MM.1S (cell line): Measurements from ENCODE around the gene KLHL3.

ENCODE experiments used
- DNase-seq: peaks from one replicate; pipeline ENCODE4 v3.0.0-alpha.2; 2015
- H2AFZ ChIP-seq: fragments of 300-600 bp; sonication (generic); 2 replicates; pipeline ENCODE4 v1.6.0; 2016; ENCODE audit warnings: antibody characterized with exemption, low read length
- H3F3A ChIP-seq: fragments of 300-600 bp; sonication (generic); 2 replicates; pipeline ENCODE4 v1.6.1; 2016; ENCODE audit warnings: mild to moderate bottlenecking, antibody characterized with exemption, low read length, moderate library complexity, mixed read lengths; ENCODE audit not compliant: insufficient read depth
- H3K27ac ChIP-seq: fragments of 300-600 bp; sonication (generic); 2 replicates; pipeline ENCODE4 v1.5.1; 2016; ENCODE audit warnings: mild to moderate bottlenecking, low read length
- H3K27me3 ChIP-seq: fragments of 300-600 bp; sonication (generic); replicated peaks from 2 replicates; pipeline ENCODE4 v1.6.0; 2016; ENCODE audit warnings: low read length; ENCODE audit not compliant: insufficient read depth
- H3K36me3 ChIP-seq: fragments of 300-600 bp; sonication (generic); replicated peaks from 2 replicates; pipeline ENCODE4 v1.6.1; 2016; ENCODE audit warnings: mild to moderate bottlenecking, low read length, mixed read lengths; ENCODE audit not compliant: insufficient read depth
- H3K4me1 ChIP-seq: fragments of 300-600 bp; sonication (generic); 2 replicates; pipeline ENCODE4 v1.6.1; 2016; ENCODE audit warnings: low read length, mixed read lengths
- H3K4me2 ChIP-seq: fragments of 300-600 bp; sonication (generic); 2 replicates; pipeline ENCODE4 v1.6.0; 2016; ENCODE audit warnings: low read depth, low read length
- H3K4me3 ChIP-seq: fragments of 300-600 bp; sonication (generic); 2 replicates; pipeline ENCODE4 v1.5.1; 2016; ENCODE audit warnings: low read length, mixed read lengths
- H3K79me2 ChIP-seq: fragments of 300-600 bp; sonication (generic); 2 replicates; pipeline ENCODE4 v1.6.1; 2016; ENCODE audit warnings: mixed run types, low read length, mixed read lengths
- H3K9ac ChIP-seq: fragments of 300-600 bp; sonication (generic); 2 replicates; pipeline ENCODE4 v1.6.1; 2016; ENCODE audit warnings: low read length, mixed read lengths
- H3K9me2 ChIP-seq: fragments of 300-600 bp; sonication (generic); replicated peaks from 2 replicates; pipeline ENCODE4 v1.6.1; 2016; ENCODE audit warnings: mild to moderate bottlenecking, low read length, mixed read lengths; ENCODE audit not compliant: insufficient read depth
- H3K9me3 ChIP-seq: fragments of 300-600 bp; sonication (generic); replicated peaks from 2 replicates; pipeline ENCODE4 v1.6.1; 2016; ENCODE audit warnings: mild to moderate bottlenecking, low read length, mixed read lengths; ENCODE audit not compliant: insufficient read depth
- H4K20me1 ChIP-seq: fragments of 300-600 bp; sonication (generic); 2 replicates; pipeline ENCODE4 v1.6.1; 2016; ENCODE audit warnings: mild to moderate bottlenecking, low read length, moderate library complexity, mixed read lengths; ENCODE audit not compliant: insufficient read depth
- EZH2 ChIP-seq: fragments of 300-600 bp; sonication (generic); optimal IDR thresholded peaks from 2 replicates; pipeline ENCODE3; 2017; ENCODE audit warnings: low read depth, mild to moderate bottlenecking, antibody characterized with exemption, low read length, mixed read lengths
- EZH2phosphoT487 ChIP-seq: fragments of 300-600 bp; sonication (generic); IDR thresholded peaks from 2 replicates; pipeline ENCODE4 v1.6.1; 2018; ENCODE audit warnings: antibody characterized with exemption, low read length
- TF ChIP-seq, protein P1 (sequence below): fragments of 300-600 bp; sonication (generic); IDR thresholded peaks from 2 replicates; pipeline ENCODE4 v1.5.1; 2016; ENCODE audit warnings: antibody characterized with exemption, low read length, mixed read lengths

KLHL3 gene

GRCh38 chr5:137760294-137760693 lies 24.4 kb upstream of the KLHL3 start:
- TF ChIP-seq, protein P1, sequence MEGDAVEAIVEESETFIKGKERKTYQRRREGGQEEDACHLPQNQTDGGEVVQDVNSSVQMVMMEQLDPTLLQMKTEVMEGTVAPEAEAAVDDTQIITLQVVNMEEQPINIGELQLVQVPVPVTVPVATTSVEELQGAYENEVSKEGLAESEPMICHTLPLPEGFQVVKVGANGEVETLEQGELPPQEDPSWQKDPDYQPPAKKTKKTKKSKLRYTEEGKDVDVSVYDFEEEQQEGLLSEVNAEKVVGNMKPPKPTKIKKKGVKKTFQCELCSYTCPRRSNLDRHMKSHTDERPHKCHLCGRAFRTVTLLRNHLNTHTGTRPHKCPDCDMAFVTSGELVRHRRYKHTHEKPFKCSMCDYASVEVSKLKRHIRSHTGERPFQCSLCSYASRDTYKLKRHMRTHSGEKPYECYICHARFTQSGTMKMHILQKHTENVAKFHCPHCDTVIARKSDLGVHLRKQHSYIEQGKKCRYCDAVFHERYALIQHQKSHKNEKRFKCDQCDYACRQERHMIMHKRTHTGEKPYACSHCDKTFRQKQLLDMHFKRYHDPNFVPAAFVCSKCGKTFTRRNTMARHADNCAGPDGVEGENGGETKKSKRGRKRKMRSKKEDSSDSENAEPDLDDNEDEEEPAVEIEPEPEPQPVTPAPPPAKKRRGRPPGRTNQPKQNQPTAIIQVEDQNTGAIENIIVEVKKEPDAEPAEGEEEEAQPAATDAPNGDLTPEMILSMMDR = no peak
- TF ChIP-seq EZH2 (no peak), EZH2phosphoT487 (no peak)
- no peak overlapping the region for H3K9ac ChIP-seq
- no peaks in the 10 kb centered on the region for H4K20me1 ChIP-seq
- H3K79me2 ChIP-seq = no peaks in the 10 kb centered on the region
- H3K27me3 ChIP-seq = no peaks in the 10 kb centered on the region
- H3K36me3 ChIP-seq = no peaks in the 10 kb centered on the region
- H2AFZ ChIP-seq = no peak overlapping the region
- no peaks in the 10 kb centered on the region for H3K9me2 ChIP-seq
- H3K27ac ChIP-seq = no peak overlapping the region
- no peak for DNase-seq
- no peak overlapping the region for H3K4me3 ChIP-seq
- H3K4me1 ChIP-seq = 0 out of 2 replicates have a peak, but pooled peaks cover under 1% of the 10 kb centered on the region
- no peaks in the 10 kb centered on the region for H3K9me3 ChIP-seq
- H3K4me2 ChIP-seq = no peak overlapping the region
- H3F3A ChIP-seq = no peaks in the 10 kb centered on the region

GRCh38 chr5:137758715-137759306 lies 22.9 kb upstream of the KLHL3 start:
- H3K27ac ChIP-seq = no peak overlapping the region
- no peaks in the 10 kb centered on the region for H3K9me2 ChIP-seq
- no peaks in the 10 kb centered on the region for H3K36me3 ChIP-seq
- 0 out of 2 replicates have a peak, but pooled peaks cover 3% of the 10 kb centered on the region for H3K4me1 ChIP-seq
- no peaks in the 10 kb centered on the region for H4K20me1 ChIP-seq
- H3F3A ChIP-seq = peaks cover 3% of the 10 kb centered on the region; the same call in 1 of the 2 replicates
- H3K79me2 ChIP-seq = peaks cover 4% of the 10 kb centered on the region
- no peaks in the 10 kb centered on the region for H3K9me3 ChIP-seq
- no peaks in the 10 kb centered on the region for H3K27me3 ChIP-seq
- H3K9ac ChIP-seq = no peak overlapping the region
- H3K4me3 ChIP-seq = no peak overlapping the region
- no peak overlapping the region for H3K4me2 ChIP-seq
- no peak overlapping the region for H2AFZ ChIP-seq
- TF ChIP-seq, protein P1 = no peak
- TF ChIP-seq EZH2phosphoT487 = no peak
- no peak for TF ChIP-seq EZH2
- no peak for DNase-seq

GRCh38 chr5:137758121-137758520 lies 22.2 kb upstream of the KLHL3 start:
- no peak for DNase-seq
- H3F3A ChIP-seq = peaks cover 9% of the 10 kb centered on the region; the same call in 1 of the 2 replicates
- no peak overlapping the region for H3K27ac ChIP-seq
- no peaks in the 10 kb centered on the region for H3K27me3 ChIP-seq
- H3K79me2 ChIP-seq = peaks cover 11% of the 10 kb centered on the region
- H3K9ac ChIP-seq = no peak overlapping the region
- no peak overlapping the region for H2AFZ ChIP-seq
- no peak overlapping the region for H3K4me2 ChIP-seq
- 0 out of 2 replicates have a peak, but pooled peaks cover 3% of the 10 kb centered on the region for H3K4me1 ChIP-seq
- H3K9me3 ChIP-seq = no peaks in the 10 kb centered on the region
- no peak overlapping the region for H3K4me3 ChIP-seq
- no peaks in the 10 kb centered on the region for H3K9me2 ChIP-seq
- no peaks in the 10 kb centered on the region for H3K36me3 ChIP-seq
- TF ChIP-seq EZH2phosphoT487 (no peak), EZH2 (no peak)
- TF ChIP-seq, protein P1 = no peak
- peaks cover 1% of the 10 kb centered on the region; the same call in 1 of the 2 replicates for H4K20me1 ChIP-seq
